AG08395 (cell line): Measurements from ENCODE around the gene F12.
"Not testable (repeated sequence)": the region's sequence is repeated elsewhere in the genome, so short reads cannot be mapped to it uniquely, and the experiment has no call there.

ENCODE experiments used
- DNase-seq: peaks from one replicate; pipeline ENCODE4 v3.0.0; 2012; ENCODE audit warnings: mixed read lengths, low spot score

F12 gene

DNA sequence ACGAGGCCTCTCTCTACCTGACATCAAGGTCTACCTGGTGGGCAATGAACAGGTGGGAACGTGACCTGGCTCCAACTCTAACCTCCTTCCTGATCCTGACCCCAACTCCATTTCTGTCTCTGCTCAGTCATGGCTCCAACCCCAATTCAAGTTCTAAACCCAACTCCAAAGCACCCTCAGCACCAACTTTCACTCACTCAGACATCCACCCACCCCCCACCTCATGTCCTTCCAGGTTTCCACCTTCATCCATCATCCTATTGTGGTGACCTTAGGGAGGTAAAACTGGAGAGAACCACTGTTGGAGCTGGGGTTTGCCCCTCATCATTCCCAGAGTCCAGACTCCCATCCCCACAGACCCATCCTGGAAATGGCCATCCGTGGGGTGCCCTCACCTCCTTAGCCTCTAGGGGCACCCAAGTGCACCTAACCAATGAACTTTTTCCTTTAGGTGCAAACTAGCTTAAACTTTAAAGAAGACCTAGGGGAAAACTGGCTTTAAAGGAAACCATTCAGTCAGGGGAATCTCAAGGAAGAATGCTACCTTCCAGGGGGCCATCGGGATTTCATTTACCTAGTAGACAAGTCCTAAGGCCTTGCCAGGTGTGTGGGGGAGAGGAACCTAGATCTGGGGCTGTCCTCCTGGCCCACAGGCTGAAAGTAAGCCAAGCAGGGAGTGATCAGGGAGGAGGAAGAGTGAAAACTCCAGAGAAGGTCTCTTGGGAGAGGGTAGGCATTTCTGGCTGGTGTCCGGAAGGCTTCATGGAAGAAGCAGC, 40.3 kb downstream of the F12 start:
- DNase-seq: peak; percentile 55

DNA sequence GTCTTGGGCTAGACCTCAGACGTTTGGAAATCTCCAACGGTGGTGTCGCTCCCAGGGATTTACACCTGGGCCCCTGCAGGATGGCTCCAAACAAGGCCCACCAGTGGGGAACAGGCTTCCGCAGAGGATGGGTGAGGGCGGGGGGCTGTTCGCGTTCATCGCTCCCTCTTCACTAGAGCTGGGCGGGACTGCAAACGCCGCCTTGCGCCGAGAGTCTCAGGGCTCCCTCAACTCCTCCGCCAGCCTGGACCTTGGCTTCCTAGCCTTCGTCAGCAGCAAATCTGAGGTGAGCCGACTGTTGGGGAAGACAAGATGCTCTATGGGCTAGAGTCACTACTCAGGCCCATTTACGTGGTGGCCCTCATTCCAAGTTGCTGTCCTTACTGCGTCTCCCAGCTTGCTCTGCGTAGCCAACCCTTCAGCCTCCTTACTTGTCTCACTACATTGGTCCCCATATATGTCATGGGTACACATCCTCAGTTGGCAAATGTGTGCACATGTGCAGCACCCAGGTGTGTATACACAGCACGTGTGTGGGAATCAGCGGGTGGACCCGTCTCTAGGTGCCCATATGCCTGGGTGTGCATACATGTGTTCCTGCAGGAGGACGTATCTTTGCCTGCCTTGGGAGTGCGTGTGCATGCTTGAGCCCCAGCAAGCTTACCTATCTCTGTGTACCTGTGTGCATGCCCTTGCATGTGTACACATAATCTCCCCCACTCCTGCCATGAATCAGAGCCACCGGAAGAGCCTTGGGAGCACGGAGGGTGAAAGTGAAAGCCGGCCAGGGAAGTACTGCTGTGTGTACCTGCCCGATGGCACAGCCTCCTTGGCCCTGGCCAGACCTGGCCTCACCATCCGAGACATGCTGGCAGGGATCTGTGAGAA, 41.1 kb downstream of the F12 start:
- no peak for DNase-seq

DNA sequence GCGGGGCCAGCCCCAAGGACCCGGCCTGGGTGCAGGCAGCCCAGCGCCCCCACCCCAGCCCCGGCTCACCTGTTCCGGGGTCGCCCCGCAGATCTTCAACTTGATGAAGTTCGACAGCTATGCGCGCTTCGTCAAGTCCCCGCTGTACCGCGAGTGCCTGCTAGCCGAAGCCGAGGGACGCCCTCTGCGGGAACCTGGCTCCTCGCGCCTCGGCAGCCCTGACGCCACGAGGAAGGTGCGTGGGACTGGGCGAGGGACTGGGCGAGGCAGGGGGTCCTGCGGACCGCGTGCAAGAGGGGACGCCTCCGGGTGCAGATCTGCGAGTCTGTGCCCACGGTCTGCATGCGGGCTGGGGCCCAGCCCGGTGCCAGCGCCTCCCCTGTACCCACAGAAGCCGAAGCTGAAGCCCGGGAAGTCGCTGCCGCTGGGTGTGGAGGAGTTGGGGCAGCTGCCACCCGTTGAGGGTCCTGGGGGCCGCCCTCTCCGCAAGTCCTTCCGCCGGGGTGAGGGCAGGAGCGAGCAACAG, 42.0 kb downstream of the F12 start:
- no peak for DNase-seq

DNA sequence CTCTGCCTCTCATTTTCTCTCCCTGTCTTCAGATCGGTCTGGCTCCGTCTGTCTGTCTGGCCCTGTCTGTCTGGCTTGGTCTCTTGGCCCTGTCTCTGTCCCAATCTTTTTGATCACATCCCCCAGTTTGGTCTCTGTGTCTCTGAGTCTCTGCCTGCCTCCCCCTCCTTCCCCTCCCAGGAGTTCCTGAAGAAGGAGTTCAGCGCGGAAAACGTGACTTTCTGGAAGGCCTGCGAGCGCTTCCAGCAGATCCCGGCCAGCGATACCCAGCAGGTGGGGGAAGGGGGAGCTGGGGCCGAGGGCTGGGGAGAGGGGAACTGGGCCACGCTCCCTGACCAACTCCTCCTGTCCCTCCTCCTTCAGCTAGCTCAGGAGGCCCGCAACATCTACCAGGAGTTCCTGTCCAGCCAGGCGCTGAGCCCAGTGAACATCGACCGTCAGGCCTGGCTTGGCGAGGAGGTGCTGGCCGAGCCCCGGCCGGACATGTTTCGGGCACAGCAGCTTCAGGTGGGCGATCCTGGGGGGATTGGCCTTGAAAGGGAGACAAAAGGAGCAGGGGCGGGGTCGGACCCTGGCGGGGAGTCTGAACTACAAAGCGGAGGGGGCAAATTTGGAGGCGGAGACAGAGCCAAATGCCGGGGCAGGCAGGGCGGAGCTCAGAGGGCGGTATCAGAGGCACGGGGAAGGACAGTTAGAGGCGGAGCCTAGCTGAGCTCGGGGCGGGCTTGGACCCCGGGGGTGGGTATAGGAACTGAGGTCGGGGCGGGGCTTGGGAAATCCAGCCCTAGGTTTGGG, 42.6 kb downstream of the F12 start:
- peak; percentile 97 for DNase-seq

DNA sequence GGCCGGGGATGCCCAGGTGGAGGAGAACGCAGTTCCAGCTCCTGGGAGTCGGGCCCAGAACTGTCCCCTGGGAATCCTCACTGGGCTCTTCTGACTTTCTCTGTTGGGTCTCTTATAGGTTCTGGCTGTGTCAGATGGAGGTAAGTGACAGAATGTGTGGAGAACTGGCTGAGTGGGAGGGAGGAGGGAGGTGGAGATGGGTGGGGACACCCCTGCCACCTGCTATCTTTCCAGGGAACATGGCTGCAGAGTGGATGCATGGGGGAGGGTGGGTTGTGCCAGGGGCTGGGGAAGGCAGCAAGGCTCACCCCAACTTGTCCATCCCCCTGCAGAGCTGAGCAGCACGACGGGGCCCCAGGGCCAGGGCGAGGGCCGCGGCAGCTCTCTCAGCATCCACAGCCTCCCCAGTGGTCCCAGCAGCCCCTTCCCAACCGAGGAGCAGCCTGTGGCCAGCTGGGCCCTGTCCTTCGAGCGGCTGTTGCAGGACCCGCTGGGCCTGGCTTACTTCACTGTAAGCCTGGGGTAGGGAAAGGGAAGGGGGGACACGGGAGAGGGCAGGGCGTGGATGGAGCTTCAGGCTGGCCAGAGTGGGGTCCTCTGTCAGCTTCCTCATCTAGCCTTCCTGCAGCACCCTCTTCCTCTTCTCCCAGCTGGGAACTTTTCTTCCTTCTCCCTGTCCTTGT, 43.4 kb downstream of the F12 start:
- no peak for DNase-seq

DNA sequence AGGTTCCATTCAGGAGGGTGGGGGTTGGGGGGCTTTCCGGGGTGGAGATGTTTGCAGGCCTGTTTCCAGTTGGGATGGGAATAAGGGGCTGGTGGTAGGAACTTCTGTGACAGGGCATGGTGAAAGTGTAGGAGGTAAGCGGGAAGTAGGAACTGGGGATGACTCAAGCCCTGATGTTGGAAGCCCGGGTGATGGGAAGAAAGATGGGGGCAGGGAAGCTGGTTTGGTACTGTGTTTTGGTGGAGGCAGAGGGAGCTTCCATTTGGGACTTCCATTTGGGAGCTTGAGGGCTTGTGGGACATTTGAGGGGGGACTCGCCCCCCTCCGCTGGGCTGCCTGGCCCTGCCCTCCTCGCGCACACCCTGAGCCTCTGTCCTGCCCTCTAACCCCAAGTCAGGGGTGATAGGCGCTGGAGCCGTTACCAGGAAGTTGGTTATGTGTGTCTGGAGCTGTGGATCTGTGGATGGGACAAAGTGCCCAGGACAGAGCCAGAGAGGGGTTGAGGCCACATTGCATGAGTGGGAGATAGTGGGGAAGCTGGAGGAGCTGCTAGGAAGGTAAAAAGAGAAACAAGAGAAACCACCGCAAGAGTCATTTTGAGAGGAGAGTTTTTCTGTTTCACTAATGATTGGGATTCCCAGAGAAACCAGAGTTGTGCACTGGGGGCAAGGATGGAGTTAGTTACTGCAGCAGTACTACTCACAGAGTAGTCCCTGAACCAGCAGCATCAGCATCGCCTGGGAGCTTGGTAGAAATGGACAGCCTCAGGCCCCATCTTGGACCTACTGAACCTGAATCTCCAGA, 45.0 kb downstream of the F12 start:
- DNase-seq: no peak

DNA sequence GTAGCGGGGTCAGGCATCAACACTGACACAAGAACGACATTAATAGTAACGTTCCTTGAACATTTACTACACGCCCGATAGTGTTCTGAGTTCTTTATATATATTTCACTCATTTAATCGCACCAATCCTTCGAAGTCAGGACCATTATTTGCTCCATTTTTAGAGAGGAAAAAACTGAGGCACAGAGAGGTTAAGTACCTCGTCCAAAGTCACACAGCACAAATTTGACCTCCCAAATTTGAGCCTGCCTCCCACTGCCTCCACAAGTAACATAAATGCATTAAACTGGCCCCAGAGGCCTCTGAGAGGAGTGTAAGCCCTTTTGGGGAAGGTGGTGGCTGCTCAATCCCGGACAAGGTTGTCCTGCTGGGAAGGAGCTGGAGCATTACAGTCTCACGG, 45.8 kb downstream of the F12 start:
- no peak for DNase-seq

DNA sequence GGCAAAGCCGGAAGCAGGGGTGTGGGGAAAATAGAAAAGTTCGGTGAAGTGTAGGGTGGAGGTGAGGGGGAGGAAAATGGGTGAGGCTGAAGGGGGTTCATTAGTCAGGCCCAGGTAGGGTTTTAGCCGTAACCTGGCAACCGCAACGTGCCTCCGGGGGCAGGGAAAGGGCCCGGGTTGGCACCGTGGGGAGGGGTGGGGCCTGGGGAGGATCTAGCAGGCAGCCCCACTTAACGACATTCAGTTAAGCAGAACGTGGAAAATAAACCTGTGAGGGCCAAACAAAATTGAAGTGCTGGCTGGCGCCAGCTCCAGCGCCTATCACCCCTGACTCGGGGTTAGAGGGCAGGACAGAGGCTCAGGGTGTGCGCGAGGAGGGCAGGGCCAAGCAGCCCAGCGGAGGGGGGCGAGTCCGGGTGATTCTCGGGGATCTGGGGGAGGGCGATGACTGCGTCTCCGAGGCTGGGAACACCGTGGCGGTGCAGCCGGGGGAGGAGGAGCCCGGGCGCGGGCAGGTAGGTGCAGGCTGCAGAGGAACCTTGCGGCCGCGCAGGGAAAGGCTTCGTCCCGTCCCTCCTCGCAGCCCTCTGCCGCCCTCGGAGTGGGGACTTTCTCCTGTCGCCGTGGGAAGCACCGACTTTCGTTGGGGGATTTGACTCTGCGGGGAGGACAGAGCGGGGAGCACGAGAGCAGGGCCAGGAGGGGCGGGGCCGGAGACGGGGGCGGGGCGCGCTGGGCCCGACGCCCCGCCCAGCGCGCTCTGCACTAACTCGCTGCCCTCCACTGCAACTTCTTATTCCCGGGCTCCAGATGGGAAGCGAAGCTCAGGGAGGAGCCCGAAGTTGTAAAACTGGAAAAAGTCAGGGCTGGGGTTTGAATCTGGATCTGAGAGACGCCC, 46.5 kb downstream of the F12 start:
- peak; percentile 72 for DNase-seq

DNA sequence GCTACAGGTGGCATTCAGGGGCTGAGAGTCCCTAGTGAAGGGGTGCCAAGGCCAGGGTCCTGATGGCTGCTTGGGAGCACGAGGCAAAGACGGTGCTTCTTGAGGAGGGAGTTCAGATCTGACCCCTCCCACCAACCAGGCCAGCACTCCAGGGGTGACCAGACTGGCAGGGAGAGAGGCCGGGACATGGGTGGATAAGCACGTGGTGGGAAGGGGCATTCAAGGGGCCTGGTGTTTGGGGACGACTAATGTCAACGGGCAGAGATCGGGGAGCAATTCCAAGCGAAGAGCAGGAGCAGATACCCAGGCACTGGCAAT, 47.1 kb downstream of the F12 start:
- no peak for DNase-seq

DNA sequence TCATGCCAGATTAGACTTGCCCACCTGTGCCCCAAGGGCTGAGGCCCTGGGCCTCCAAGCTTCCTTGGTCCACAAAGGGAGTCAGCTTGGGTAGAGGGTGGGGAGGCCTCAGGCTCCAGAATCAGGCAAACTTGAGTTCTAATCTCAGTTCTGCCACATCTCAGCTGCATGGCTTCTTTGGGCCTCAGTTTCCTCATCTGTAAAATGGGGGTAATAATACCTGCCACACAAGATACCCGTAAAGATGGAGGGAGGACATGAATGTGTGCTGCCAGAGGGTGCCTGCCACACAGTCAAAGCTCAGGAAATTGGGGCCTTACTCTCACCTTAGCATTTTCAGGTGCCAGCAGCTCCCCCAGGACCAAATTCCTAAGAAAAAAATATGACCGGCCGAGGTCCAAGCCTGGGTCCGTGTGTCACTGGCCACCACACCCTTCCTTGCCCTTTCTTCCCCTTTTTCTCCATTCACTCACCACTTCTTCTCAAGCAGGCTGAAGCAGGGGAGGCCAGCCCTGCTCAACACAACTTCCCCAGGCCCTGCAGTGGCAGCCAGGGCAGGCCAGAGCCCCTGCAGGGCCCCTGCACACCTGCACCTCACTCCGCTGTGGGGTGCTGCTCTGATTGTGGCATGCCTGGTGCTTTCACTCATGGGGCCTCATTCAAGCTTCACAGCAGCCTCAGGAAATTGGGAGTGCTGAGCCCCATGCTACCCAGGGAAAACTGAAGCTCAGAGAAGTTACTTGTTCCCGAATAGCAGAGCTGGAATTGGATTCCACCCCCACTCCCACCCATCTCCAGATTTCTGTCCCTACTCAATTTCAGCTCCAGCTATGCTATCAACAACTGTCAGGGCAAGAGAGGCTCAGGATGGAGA, 47.7 kb downstream of the F12 start:
- DNase-seq: no peak

DNA sequence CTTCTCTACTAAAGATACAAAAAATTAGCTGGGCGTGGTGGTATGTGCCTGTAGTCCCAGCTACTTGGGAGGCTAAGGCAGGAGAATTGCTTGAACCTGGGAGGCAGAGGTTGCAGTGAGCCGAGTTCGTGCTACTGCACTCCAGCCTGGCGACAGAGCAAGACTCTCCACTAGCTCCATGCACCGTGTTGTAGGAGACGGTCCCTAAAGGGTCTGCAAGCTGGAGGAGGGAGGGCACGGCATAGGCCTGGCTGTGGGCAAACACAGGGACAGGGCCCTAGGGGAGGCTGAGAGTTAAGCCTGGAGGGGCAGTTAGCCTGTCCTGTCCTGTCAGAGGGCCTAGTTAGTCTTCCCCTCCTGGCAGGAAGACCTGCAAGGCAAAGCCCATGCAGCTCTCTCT, 48.6 kb downstream of the F12 start:
- not testable (repeated sequence) for DNase-seq

DNA sequence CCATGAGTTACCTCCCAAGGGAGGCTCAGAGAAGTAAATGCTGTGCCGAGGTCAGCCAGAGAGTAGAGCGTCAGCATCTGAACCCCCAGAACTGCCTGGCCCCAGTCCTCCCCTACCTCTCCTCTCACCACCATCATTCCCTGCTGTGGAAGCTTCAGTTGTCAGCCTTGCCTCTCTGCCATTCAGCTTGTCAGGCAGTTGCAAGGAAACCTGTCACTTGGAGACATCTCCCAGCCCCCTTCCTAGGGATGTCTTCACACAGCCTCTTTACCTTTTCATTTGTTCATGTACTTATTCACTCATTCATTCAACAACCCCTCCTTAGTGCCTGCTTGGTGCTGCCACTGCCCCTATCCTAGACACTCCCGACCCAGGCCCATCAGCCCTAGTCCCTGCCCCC, 49.5 kb downstream of the F12 start:
- DNase-seq: no peak

DNA sequence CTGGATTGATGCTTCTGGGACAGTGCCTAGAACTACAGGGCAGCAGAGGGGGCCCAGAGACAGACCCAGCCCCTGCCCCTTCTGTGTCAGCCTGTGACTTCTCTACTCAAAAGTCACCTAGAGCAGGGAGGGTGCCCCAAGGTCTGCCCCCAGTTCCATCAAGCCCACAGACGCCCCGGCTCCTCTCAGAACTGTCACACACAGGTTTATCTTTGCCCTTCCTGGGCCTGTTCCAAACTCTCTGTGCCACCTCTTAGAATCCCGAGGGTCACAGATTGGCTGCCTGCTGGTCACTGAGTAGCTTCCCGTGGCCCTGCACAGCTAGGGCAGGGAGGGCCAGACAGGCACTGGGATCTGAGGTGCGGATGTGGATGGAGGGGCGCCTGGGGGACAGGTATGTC, 49.9 kb downstream of the F12 start:
- no peak for DNase-seq

DNA sequence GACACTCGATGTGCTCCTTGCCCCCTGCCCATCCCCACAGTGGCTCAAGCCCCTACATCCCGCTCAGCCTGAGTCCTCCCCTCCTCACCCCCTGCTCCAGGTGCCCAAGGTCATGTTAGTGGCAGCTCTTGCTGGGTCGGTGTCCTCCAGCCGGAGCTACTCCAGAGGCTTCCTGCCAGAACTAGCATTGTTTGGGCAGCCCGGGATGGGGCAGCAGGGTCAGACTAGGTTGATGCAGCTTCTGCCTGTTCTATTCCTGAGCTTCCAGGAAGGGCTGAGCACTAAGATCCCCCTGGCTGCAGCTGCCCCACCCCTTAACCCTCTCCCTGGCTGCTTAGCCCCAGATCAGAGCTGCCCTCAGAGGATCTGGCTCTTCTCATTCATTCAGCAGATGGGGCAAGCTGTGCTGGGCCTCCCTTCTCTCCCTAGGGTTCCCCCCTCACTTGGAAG, 51.0 kb downstream of the F12 start:
- no peak for DNase-seq

DNA sequence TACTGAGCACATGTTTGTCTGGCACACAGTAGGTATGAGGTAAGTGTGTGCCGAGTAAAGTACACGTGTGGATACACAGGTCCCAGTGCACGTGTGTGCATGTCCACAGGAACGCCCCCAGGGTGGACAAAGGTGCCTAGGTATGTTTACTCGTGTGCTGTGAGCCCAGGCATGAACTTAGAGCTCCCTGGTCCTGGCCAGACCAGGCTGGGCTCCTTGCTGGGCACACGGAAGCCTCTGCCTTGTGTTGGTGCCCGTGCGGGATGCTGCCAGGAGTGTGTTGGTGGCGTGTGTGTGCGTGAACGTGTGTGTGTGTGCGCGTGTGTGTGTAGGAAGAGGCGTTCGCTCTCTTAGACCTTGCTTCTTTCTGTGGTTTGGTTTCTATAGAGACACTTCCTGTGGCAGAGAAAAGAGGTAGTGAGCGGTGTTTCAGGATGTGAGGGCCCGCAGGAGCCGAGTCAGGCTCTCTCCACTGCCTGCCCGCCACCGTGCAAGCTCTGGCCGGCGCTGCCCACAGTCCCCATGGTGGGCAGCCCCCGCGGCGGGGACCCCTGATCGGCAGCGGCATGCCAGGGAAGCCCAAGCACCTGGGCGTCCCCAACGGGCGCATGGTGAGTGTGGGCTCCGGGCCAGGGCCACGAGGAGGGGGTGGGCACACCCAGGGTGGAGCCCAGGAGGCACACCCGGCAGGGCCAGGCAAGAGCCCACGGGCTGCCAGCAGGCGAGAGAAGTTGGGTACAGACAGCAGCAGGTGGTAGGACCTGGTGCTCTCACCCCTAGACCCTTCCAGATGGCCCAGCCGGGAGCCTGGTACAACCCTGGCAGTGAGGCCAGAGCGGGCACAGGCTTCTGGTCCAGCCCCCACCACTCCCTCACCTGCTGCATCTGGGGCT, 51.7 kb downstream of the F12 start, which contains the start of gene RGS14:
Gene RGS14, plus strand, starts transcription at position 466 of the 893 bp plus-strand sequence. Its CDS starts 101 bp downstream, at position 567.
- no peak for DNase-seq

DNA sequence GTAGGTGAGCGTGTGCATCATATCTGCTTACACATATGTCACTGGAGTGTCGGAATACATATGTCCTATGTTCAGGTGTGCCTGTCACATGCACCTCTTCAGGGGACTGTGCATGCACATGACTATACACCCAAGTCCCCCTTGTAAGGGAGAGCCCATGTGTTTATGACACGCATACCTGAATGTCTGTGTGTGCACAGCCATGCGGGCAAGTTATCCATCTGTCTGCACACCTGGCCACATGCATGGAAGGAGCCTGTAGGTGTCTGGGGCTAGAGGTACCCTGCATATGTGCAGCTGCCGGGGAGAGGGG, 52.3 kb downstream of the F12 start:
- DNase-seq: no peak

DNA sequence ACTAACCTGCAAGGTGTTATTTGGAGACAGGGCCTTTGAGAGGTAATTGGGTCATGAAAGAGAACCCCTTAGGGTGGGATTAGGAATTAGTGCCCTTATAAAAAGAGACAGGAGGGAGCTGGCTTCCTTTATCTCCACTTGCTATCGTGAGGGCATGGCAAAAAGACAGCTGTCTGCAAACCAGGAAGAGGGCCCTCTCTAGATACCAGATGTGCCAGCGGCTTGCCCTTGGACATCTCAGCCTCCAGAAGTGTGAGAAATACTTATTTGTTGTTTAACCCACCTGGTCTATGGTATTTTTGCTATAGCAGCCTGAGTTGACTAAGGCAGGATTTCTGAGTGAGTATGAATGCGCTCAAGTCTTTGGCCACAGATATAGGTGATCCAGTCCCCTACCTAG, 52.6 kb downstream of the F12 start:
- no peak for DNase-seq

DNA sequence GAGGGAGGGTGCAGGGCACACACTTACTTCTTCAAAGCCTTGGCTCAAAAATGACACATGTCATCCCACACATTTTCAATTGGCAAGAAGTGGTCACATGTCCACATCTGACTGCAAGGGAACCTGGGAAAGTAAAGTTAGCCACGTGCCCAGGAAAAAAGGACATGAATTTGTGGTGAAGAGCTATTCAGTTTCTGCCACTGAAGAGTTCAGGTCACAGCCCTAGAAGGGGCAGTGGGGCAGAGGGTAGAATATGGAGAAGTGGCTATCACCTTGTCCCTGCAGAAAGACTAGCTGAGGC, 53.5 kb downstream of the F12 start:
- DNase-seq: no peak
